Aorta (tissue), 5 donors: ENCODE results near the gene NAA80. TPM values are rescaled to one million over a fixed set of nuclear protein-coding genes. Genes with fewer than 3 reads are reported as not detected.

Source experiments
- ATAC-seq: fragments of 200-7000 bp; cut with Tn5 transposase; one replicate; pipeline ENCODE4 v1.9.1; 2022; ENCODE audit warnings: moderate library complexity; ENCODE audit not compliant: low FRiP score
- DNase-seq, 2 donors: peaks; one replicate each; pipeline ENCODE4 v3.0.0-alpha.2; 2020
- H3K27ac ChIP-seq, 2 donors: one replicate each; pipeline ENCODE4 v1.5.1; 2013; ENCODE audit warnings: low read length in 2 of 2, mild to moderate bottlenecking in 2 of 2, moderate library complexity in 2 of 2, control low read depth in 1 of 2, inconsistent platforms in 1 of 2, low read depth in 1 of 2
- H3K27me3 ChIP-seq, 2 donors: one replicate each; pipeline ENCODE4 v1.6.1; 2013; ENCODE audit warnings: control low read depth in 1 of 2, low read length in 1 of 2, mild to moderate bottlenecking in 1 of 2, moderate library complexity in 1 of 2; ENCODE audit not compliant: insufficient read depth in 2 of 2, control insufficient read depth in 1 of 2
- H3K36me3 ChIP-seq, 2 donors: one replicate each; pipeline ENCODE4 v1.6.1; 2013; ENCODE audit warnings: control low read depth in 1 of 2, low read length in 1 of 2, mild to moderate bottlenecking in 1 of 2; ENCODE audit not compliant: insufficient read depth in 2 of 2, control insufficient read depth in 1 of 2
- H3K4me1 ChIP-seq, 2 donors: one replicate each; pipeline ENCODE4 v1.6.1; 2013; ENCODE audit warnings: low read length in 2 of 2, control low read depth in 1 of 2, mild to moderate bottlenecking in 1 of 2, moderate library complexity in 1 of 2; ENCODE audit not compliant: insufficient read depth in 2 of 2, control insufficient read depth in 1 of 2
- H3K4me3 ChIP-seq, 2 donors: one replicate each; pipeline ENCODE4 v1.5.1; 2013; ENCODE audit warnings: low read length in 2 of 2, control low read depth in 1 of 2, mild to moderate bottlenecking in 1 of 2
- H3K9me3 ChIP-seq: one replicate; pipeline ENCODE4 v1.6.1; 2013; ENCODE audit warnings: mild to moderate bottlenecking, low read length; ENCODE audit not compliant: control insufficient read depth
- WGBS, 2 donors: extraction: QIAGEN DNeasy Blood & Tissue Kit; methylation state at CpG; one replicate each; pipeline ENCODE4 v1.1.7; 2013; 5-methylcytosine and 5-hydroxymethylcytosine counted together
- intact Hi-C, 2 donors: fragments of 100-400 bp; cut with DNase I; formaldehyde crosslinking; loops; one replicate each; pipeline versions ENCODE4 v1.14.2 to v1.15.0; 2022
- polyA plus RNA-seq, 2 donors: library from polyadenylated mRNA; stranded (reverse); fragments of 200-250 nt; gene quantifications; one replicate each; pipeline ENCODE4 v1.2.3, GENCODE V29; 2013
- total RNA-seq, 2 donors: library from RNA; stranded (reverse); fragmentation: NEBNext Ultra II Directional; extraction: Animal tissue kit (Norgen Biotek cat#: 25700); gene quantifications; one replicate each; pipeline ENCODE4 v1.2.1, GENCODE V29; 2021
- donor health status: healthy with polysubstance abuse.
- donor health status: Bipolar disorder and iron deficiency.
- donor health status: DM: no; HTN: no; CAD: no.
- donor health status: DM: no; HTN: no; CAD: no.
- donor health status: DM: yes; HTN: yes; CAD: no.

Gene NAA80
- total and polyA plus RNA-seq, 4 donors: 2.8 to 16.9 (median 11.8) TPM

GRCh38 chr3:50256978-50257890 lies 42.0 kb downstream of the NAA80 start:
- Histone ChIP-seq H3K27me3 (no peaks in the 10 kb centered on the region), H3K36me3 (peaks cover 0 to 6% of the 10 kb centered on the region in 2 donors), H3K27ac (no peak overlapping the region), H3K4me1 (no peaks in the 10 kb centered on the region), H3K4me3 (no peak overlapping the region), H3K9me3 (no peaks in the 10 kb centered on the region)
- DNase-seq: peak in 1 of 2 donors; percentile 56
- intact Hi-C loops: no loop called here
- ATAC-seq: no peak
- 86 to 87% methylated on average over 20 of the region's 20 CpGs for WGBS, 2 donors

GRCh38 chr3:50255251-50255615 lies 44.0 kb downstream of the NAA80 start:
- WGBS, 2 donors: 81 to 82% methylated on average over 9 of the region's 9 CpGs
- intact Hi-C loops: no loop called here
- Histone ChIP-seq H3K27me3 (no peaks in the 10 kb centered on the region), H3K9me3 (no peaks in the 10 kb centered on the region), H3K4me1 (no peaks in the 10 kb centered on the region), H3K27ac (peak overlapping the region in 1 of 2 donors; percentile 6), H3K4me3 (no peak overlapping the region), H3K36me3 (peaks cover 0 to 6% of the 10 kb centered on the region in 2 donors)
- ATAC-seq: no peak
- DNase-seq: no peak

- intact Hi-C loops: no loop called here
- Histone ChIP-seq H3K4me1 (no peaks in the 10 kb centered on the region), H3K9me3 (no peaks in the 10 kb centered on the region), H3K27ac (peak overlapping the region in 1 of 2 donors; percentile 9), H3K36me3 (peaks cover 0 to 6% of the 10 kb centered on the region in 2 donors), H3K4me3 (no peak overlapping the region), H3K27me3 (no peaks in the 10 kb centered on the region)
- WGBS, 2 donors: 60 to 64% methylated on average over 8 of the region's 8 CpGs
- ATAC-seq (peak; percentile 56), DNase-seq (peak; percentile 82 to 88)
Measured at GRCh38 chr3:50254577-50255250, 44.5 kb downstream of the NAA80 start.

- peaks cover 0 to 2% of the 10 kb centered on the region in 2 donors for H3K36me3 ChIP-seq
- no peak for ATAC-seq
- no peak overlapping the region for H3K4me3 ChIP-seq
- no peaks in the 10 kb centered on the region for H3K4me1 ChIP-seq
- no peak overlapping the region for H3K27ac ChIP-seq
- H3K27me3 ChIP-seq: no peaks in the 10 kb centered on the region
- WGBS, 2 donors: 67% methylated on average over 8 of the region's 8 CpGs
- no peak for DNase-seq
- no peaks in the 10 kb centered on the region for H3K9me3 ChIP-seq
- intact Hi-C loops: no loop called here
Measured at GRCh38 chr3:50251220-50251619, 48.0 kb downstream of the NAA80 start.

- no peaks in the 10 kb centered on the region for H3K27me3 ChIP-seq
- ATAC-seq: no peak
- no peak overlapping the region for H3K4me3 ChIP-seq
- no peaks in the 10 kb centered on the region for H3K4me1 ChIP-seq
- no peak for DNase-seq
- WGBS, 2 donors: 88 to 92% methylated on average over 4 of the region's 4 CpGs
- no peaks in the 10 kb centered on the region for H3K9me3 ChIP-seq
- intact Hi-C loops: no loop called here
- H3K27ac ChIP-seq: no peak overlapping the region
- peaks cover 0 to 2% of the 10 kb centered on the region in 2 donors for H3K36me3 ChIP-seq
Measured at GRCh38 chr3:50250514-50250913, 48.7 kb downstream of the NAA80 start.

GRCh38 chr3:50249457-50249856 lies 49.7 kb downstream of the NAA80 start:
- WGBS, 2 donors: 84 to 87% methylated on average over 5 of the region's 5 CpGs
- no peak for ATAC-seq
- no peak for DNase-seq

GRCh38 chr3:50248387-50248786 lies 50.8 kb downstream of the NAA80 start:
- H3K36me3 ChIP-seq: peaks cover 0 to 2% of the 10 kb centered on the region in 2 donors
- H3K27me3 ChIP-seq: no peaks in the 10 kb centered on the region
- no peak overlapping the region for H3K4me3 ChIP-seq
- intact Hi-C loops: no loop called here
- ATAC-seq: peak; percentile 17
- H3K27ac ChIP-seq: peak overlapping the region in 1 of 2 donors; percentile 23
- no peaks in the 10 kb centered on the region for H3K9me3 ChIP-seq
- no peaks in the 10 kb centered on the region for H3K4me1 ChIP-seq
- peak; percentile 80 to 84 for DNase-seq
- WGBS, 2 donors: 2 to 4% methylated on average over 3 of the region's 3 CpGs

More at GRCh38 chr3:50249457-50249856, 49.7 kb downstream of the NAA80 start:
- H3K4me3 ChIP-seq: no peak overlapping the region
- intact Hi-C loops: no loop called here
- H3K27me3 ChIP-seq: no peaks in the 10 kb centered on the region
- no peaks in the 10 kb centered on the region for H3K9me3 ChIP-seq
- no peaks in the 10 kb centered on the region for H3K4me1 ChIP-seq
- no peak overlapping the region for H3K27ac ChIP-seq
- H3K36me3 ChIP-seq: peaks cover 0 to 2% of the 10 kb centered on the region in 2 donors

- H3K9me3 ChIP-seq: no peaks in the 10 kb centered on the region
- ATAC-seq: peak; percentile 34
- peaks cover 0 to 2% of the 10 kb centered on the region in 2 donors for H3K4me1 ChIP-seq
- no peak overlapping the region for H3K4me3 ChIP-seq
- no peaks in the 10 kb centered on the region for H3K36me3 ChIP-seq
- intact Hi-C loops: no loop called here
- 26 to 27% methylated on average over 10 of the region's 10 CpGs for WGBS, 2 donors
- H3K27me3 ChIP-seq: no peaks in the 10 kb centered on the region
- peak overlapping the region in 1 of 2 donors; percentile 28 for H3K27ac ChIP-seq
- peak; percentile 69 to 83 for DNase-seq
Measured at GRCh38 chr3:50246517-50246954, 52.7 kb downstream of the NAA80 start.
